SU-DHL-6 (cell line): Measurements from ENCODE around the gene GUCY1A2.

Source experiments
- H2AFZ ChIP-seq: fragments of 200-600 bp; sonication (generic); 2 replicates; pipeline ENCODE4 v1.6.1; 2014; ENCODE audit warnings: low read depth, mild to moderate bottlenecking, moderate library complexity, mixed read lengths, antibody characterized with exemption, low read length; ENCODE audit not compliant: severe bottlenecking
- H3F3A ChIP-seq: fragments of 200-600 bp; shearing (Covaris generic); 2 replicates; pipeline ENCODE4 v1.6.0; 2016; ENCODE audit warnings: antibody characterized with exemption, mild to moderate bottlenecking; ENCODE audit not compliant: insufficient read depth
- H3K27ac ChIP-seq: fragments of 200-600 bp; sonication (generic); 2 replicates; pipeline ENCODE4 v1.5.1; 2016; ENCODE audit warnings: low read depth, mild to moderate bottlenecking, low read length, moderate library complexity, mixed read lengths
- H3K27me3 ChIP-seq: fragments of 200-600 bp; sonication (generic), shearing (Covaris generic); 2 replicates; pipeline ENCODE4 v1.6.0; 2014; ENCODE audit warnings: mild to moderate bottlenecking, low read length
- H3K36me3 ChIP-seq: fragments of 200-600 bp; sonication (generic); 2 replicates; pipeline ENCODE4 v1.6.1; 2014; ENCODE audit warnings: mild to moderate bottlenecking, low read length, mixed read lengths
- H3K4me2 ChIP-seq: fragments of 300-600, 200-600 bp; shearing (Covaris generic), sonication (generic); 2 replicates; pipeline ENCODE4 v1.6.0; 2014; ENCODE audit warnings: low read length, low read depth, mild to moderate bottlenecking; ENCODE audit not compliant: poor library complexity, severe bottlenecking
- H3K4me3 ChIP-seq: fragments of 200-600 bp; sonication (generic); 2 replicates; pipeline ENCODE4 v1.5.1; 2014; ENCODE audit warnings: antibody characterized with exemption, low read length, mild to moderate bottlenecking, mixed read lengths; ENCODE audit not compliant: insufficient read depth, poor library complexity, severe bottlenecking
- H3K79me2 ChIP-seq: fragments of 200-600 bp; sonication (generic); 2 replicates; pipeline ENCODE4 v1.6.1; 2014; ENCODE audit warnings: mild to moderate bottlenecking, low read length, moderate library complexity; ENCODE audit not compliant: insufficient read depth
- H3K9ac ChIP-seq: fragments of 200-600 bp; sonication (generic); 2 replicates; pipeline ENCODE4 v1.7.0; 2014; ENCODE audit warnings: mild to moderate bottlenecking, low read length
- H3K9me2 ChIP-seq: fragments of 200-600 bp; sonication (generic); replicated peaks from 2 replicates; pipeline ENCODE4 v1.6.1; 2014; ENCODE audit warnings: low read length; ENCODE audit not compliant: insufficient read depth
- H3K9me3 ChIP-seq: fragments of 200-600 bp; sonication (generic); 2 replicates; pipeline ENCODE4 v1.6.1; 2014; ENCODE audit warnings: low read length, mixed read lengths; ENCODE audit not compliant: insufficient read depth
- H4K20me1 ChIP-seq: fragments of 200-600 bp; sonication (generic); 2 replicates; pipeline ENCODE4 v1.6.1; 2014; ENCODE audit warnings: low read depth, mild to moderate bottlenecking, antibody characterized with exemption, low read length, moderate library complexity, mixed read lengths
- EZH2phosphoT487 ChIP-seq: fragments of 200-600 bp; sonication (generic), shearing (Covaris generic); conservative IDR thresholded peaks from 2 replicates; pipeline ENCODE4 v1.6.1; 2018; ENCODE audit warnings: mild to moderate bottlenecking, antibody characterized with exemption, low read length, moderate library complexity, mixed read lengths
- TF ChIP-seq, protein P1 (sequence below): fragments of 200-600 bp; sonication (generic); IDR thresholded peaks from one replicate; pipeline ENCODE4 v1.5.1; 2017; ENCODE audit warnings: antibody characterized with exemption, mild to moderate bottlenecking, low read length, moderate library complexity; ENCODE audit not compliant: insufficient read depth, poor library complexity, severe bottlenecking

The GUCY1A2 gene

DNA sequence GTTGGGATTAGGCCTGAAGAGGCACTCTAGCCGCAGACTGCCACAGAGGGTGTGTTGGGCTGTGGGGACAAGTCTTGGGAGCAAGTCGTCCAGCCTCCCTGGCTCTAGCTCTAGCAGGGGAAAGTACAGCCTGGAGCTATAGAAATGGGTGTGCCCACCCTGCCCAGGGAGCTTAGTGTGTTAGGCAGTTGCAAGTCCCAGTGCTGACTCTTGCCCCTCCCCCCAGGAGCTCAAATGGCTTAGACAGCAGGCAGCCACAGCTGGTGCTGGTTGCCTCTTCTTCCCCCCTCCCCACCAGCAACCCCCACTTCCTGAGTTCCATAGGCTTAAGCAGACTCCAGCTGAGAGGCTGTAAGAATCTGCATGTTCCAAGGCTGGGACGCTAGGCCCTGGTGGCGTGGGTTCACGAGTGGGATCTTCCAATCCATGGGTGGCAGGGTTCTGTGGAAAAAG, 61.2 kb downstream of the GUCY1A2 start:
- Histone ChIP-seq H3K4me3 (no peak overlapping the region), H3K9ac (no peak overlapping the region), H3K79me2 (no peaks in the 10 kb centered on the region), H3F3A (no peaks in the 10 kb centered on the region), H3K9me3 (no peaks in the 10 kb centered on the region), H3K27me3 (no peaks in the 10 kb centered on the region), H3K4me2 (no peak overlapping the region), H3K27ac (no peak overlapping the region), H4K20me1 (no peaks in the 10 kb centered on the region), H3K36me3 (no peaks in the 10 kb centered on the region), H2AFZ (no peak overlapping the region), H3K9me2 (no peaks in the 10 kb centered on the region)
- TF ChIP-seq, protein P1, sequence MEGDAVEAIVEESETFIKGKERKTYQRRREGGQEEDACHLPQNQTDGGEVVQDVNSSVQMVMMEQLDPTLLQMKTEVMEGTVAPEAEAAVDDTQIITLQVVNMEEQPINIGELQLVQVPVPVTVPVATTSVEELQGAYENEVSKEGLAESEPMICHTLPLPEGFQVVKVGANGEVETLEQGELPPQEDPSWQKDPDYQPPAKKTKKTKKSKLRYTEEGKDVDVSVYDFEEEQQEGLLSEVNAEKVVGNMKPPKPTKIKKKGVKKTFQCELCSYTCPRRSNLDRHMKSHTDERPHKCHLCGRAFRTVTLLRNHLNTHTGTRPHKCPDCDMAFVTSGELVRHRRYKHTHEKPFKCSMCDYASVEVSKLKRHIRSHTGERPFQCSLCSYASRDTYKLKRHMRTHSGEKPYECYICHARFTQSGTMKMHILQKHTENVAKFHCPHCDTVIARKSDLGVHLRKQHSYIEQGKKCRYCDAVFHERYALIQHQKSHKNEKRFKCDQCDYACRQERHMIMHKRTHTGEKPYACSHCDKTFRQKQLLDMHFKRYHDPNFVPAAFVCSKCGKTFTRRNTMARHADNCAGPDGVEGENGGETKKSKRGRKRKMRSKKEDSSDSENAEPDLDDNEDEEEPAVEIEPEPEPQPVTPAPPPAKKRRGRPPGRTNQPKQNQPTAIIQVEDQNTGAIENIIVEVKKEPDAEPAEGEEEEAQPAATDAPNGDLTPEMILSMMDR: no peak
- TF ChIP-seq EZH2phosphoT487: no peak

DNA sequence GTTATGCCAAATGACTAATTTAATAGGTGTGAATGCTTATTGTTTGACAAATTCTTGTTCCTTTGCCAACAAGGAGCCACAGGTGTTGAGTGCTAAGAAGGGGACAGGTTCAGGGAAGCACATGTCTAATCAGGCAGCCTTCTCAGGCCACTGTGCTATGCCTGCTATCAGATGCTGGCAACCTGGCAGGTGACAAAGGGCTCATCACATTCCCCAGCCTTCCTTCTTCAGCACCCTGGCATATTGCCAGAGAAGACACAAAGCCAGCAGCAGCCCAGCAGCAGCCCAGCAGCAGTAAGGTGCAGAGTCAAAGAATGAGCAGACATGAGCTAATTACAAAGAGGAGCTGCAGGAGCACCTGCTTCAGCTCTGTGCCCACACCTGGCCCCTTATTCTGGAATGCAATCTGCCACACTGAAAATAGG, 68.2 kb downstream of the GUCY1A2 start:
- H3K27ac ChIP-seq: no peak overlapping the region
- H2AFZ ChIP-seq: no peak overlapping the region
- no peak overlapping the region for H3K4me2 ChIP-seq
- no peaks in the 10 kb centered on the region for H3K27me3 ChIP-seq
- H3K36me3 ChIP-seq: no peaks in the 10 kb centered on the region
- no peak overlapping the region for H3K9ac ChIP-seq
- TF ChIP-seq, protein P1: no peak
- TF ChIP-seq EZH2phosphoT487: no peak
- no peaks in the 10 kb centered on the region for H3F3A ChIP-seq
- no peaks in the 10 kb centered on the region for H3K79me2 ChIP-seq
- no peaks in the 10 kb centered on the region for H3K9me3 ChIP-seq
- H3K4me3 ChIP-seq: no peak overlapping the region
- no peaks in the 10 kb centered on the region for H3K9me2 ChIP-seq
- no peaks in the 10 kb centered on the region for H4K20me1 ChIP-seq

DNA sequence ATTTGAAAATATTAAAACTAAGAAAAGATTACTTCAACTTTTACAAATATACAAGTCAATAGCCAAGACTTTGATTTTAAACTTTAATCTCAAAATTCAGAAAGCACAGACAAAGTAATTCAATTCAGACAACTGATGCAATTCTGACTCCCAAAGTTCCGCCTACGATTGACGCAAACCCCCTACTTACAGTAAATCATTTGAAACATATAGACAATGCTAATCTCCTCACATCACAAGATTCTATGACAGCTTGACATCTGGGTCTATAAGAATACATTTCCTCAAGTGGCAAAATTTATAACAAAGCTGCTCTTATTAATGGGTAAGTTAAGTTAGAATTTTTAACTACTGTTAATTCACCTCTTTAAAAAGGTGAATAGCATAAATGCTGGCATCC, 75.2 kb downstream of the GUCY1A2 start:
- Histone ChIP-seq H3K36me3 (no peaks in the 10 kb centered on the region), H3K27me3 (no peaks in the 10 kb centered on the region), H3K4me3 (no peak overlapping the region), H2AFZ (no peak overlapping the region), H3K79me2 (no peaks in the 10 kb centered on the region), H4K20me1 (no peaks in the 10 kb centered on the region), H3K9me3 (no peaks in the 10 kb centered on the region), H3K27ac (no peak overlapping the region), H3K4me2 (no peak overlapping the region), H3K9ac (no peak overlapping the region), H3F3A (no peaks in the 10 kb centered on the region), H3K9me2 (no peaks in the 10 kb centered on the region)
- TF ChIP-seq EZH2phosphoT487: no peak
- TF ChIP-seq, protein P1: no peak
